ENCODE results near the gene IL1RN. TPM values are rescaled to one million over a fixed set of nuclear protein-coding genes. Genes with fewer than 3 reads are reported as not detected.
"Not testable (repeated sequence)": the region's sequence is repeated elsewhere in the genome, so short reads cannot be mapped to it uniquely, and the experiment has no call there.

The IL1RN gene
- polyA plus RNA-seq (ENCODE audit: insufficient read length in 4 of 4), result 1 to 10 TPM in 3 of 4 donors, under 1 TPM in 1; 0.90 to 8.2 (median 3.6) TPM

- DNase-seq (ENCODE audit: low read depth in 4 of 4, low spot score in 3 of 4), result no peak
Measured at GRCh38 chr2:113126845-113127645, at the start of gene IL1RN. IL1RN (plus strand) TSS chr2:113127598; CDS start chr2:113127625, 27 bp downstream.

DNA sequence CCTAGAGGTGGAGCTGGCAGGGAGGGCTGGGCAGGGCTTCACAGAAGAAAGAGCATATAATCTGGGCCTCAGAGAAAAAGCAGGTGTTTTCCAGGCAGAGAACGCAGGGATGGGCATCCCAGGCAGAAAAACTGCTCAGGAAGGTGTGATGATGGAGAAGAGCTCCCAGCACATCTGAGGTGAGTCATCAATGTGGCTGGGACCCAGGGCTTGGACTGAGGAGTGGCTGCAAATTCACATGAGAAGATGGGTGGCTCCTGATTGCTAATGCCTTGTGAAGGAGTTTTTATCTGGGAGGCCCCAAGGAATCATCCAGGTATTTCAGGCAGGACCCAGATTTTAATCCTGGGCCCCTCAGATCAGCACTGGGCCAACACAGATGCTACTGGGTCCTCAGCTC lies 49.5 kb upstream of the IL1RN start:
- no peak for DNase-seq (ENCODE audit: low read depth in 4 of 4, low spot score in 3 of 4)

- no peak for DNase-seq (ENCODE audit: low read depth in 4 of 4, low spot score in 3 of 4)
Measured at GRCh38 chr2:113078350-113078839, 49.0 kb upstream of the IL1RN start.

DNA sequence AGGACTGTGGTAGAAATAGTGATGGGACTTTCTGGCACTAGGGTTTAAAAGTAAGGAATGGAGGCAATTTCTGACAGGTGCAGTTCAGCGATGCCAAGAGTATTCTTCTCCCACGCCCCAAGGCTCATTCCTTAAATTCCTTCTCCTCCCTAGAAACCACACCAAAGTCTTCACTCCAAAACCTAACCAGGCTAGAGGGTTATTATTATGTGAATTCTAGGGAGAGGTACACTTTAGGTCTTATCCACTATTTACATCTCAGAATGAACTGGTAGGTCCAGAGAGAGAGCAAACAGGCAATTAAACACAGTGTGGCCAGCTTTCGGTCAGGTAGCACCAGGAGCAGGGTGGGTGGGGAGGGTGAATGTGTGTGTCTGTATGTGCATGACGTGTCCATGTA lies 48.3 kb upstream of the IL1RN start:
- no peak for DNase-seq (ENCODE audit: low read depth in 4 of 4, low spot score in 3 of 4)

- DNase-seq (ENCODE audit: low read depth in 4 of 4, low spot score in 3 of 4), result peak in 1 of 4 donors; percentile 5
Measured at GRCh38 chr2:113080134-113080533, 47.3 kb upstream of the IL1RN start.

DNA sequence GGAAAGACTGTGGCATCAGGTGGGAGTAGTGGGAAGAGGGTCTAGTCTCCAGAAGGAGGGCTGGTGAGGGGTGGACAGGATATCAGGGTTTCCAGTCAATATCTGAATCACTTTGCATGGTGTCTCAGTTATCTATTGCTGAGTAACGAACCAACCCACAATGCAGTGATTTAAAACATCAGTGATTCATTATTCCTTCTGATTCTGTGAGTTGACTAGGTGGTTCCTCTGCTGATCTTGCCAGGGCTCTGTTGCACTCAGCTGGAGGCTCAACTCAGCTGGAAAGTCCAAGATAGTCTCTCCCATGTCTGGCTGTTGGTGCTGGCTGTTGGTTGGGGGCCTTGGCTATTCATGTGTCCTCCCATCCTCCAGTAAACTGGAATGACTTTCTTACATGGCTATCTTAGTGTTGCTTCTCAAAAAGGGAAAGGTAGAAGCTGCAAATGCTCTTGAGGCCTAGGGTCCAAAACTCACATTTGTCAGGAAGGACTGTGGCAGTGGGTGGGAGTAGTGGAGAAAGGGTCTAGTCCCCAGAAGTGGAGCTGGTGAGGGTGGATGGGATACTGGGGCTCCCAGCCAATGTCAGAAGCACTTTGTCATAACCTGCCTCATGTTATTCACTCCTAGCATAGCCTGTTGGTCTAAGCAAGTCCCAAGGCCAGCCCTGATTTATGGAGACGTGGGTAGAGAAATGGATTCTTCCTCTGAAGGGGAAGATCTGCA lies 45.7 kb upstream of the IL1RN start:
- DNase-seq (ENCODE audit: low read depth in 4 of 4, low spot score in 3 of 4), result no peak

GRCh38 chr2:113083296-113083695 lies 44.1 kb upstream of the IL1RN start:
- no peak for DNase-seq (ENCODE audit: low read depth in 4 of 4, low spot score in 3 of 4)

DNA sequence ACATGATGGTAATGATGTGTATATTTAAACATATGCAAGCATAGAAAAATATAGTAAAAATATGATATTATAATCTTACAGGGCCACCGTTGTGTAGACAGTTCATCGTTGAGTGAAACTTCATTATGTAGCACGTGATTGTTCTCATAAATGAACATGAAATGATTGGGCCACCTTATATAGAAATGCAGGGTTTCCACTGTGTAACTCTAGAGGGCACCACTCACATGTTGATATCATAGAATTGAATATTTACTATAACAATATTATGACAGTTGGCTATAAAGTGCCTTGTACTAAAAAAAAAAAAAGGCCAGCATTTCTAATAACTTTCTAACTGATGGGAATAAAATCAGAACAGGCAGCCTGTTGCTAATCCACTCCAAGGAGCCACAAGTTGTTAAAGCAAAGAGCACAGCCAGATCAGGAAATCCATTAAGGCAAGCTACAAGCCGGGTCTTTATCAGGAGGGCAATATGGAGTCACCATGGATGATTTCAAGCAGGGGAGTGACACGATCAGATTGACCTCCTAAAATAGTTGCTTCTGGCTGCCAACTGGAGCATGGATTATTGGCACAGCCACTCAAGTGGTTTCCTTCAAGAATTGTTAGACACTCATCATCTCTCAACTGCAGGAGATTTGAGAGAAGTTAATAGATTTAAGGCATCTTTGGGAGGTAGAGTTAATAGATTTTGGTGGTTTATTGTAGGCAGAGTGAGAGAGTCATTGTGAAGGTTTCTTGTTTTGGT lies 43.0 kb upstream of the IL1RN start:
- DNase-seq (ENCODE audit: low read depth in 4 of 4, low spot score in 3 of 4), result no peak

- DNase-seq (ENCODE audit: low read depth in 4 of 4, low spot score in 3 of 4), result no peak
Measured at GRCh38 chr2:113085542-113085941, 41.9 kb upstream of the IL1RN start.

- DNase-seq (ENCODE audit: low read depth in 4 of 4, low spot score in 3 of 4), result no peak
Measured at GRCh38 chr2:113088213-113088992, 39.0 kb upstream of the IL1RN start.

DNA sequence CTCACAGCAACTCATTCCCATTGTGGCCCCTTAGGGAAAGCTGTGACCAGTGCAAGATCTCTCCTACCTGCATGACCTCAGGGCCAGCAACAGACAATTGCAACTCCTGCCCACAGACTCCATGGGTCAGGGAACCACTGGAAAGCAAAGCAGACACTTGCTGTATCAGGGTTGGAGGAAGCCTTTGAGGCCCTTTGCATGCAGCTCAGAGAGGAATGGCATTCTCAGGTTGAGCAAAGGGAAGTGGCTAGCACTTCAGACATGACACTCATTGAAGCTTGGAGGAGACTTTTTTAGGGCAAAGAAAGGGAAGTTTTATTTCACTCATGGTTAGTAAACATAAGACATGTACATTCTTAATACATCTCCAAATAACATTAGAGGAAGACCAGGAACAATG lies 37.5 kb upstream of the IL1RN start:
- no peak for DNase-seq (ENCODE audit: low read depth in 4 of 4, low spot score in 3 of 4)

- DNase-seq (ENCODE audit: low read depth in 4 of 4, low spot score in 3 of 4), result no peak
Measured at GRCh38 chr2:113091231-113091896, 36.0 kb upstream of the IL1RN start.

GRCh38 chr2:113092864-113093612 lies 34.4 kb upstream of the IL1RN start:
- DNase-seq (ENCODE audit: low read depth in 4 of 4, low spot score in 3 of 4), result no peak

- no peak for DNase-seq (ENCODE audit: low read depth in 4 of 4, low spot score in 3 of 4)
Measured at GRCh38 chr2:113093613-113093977, 33.8 kb upstream of the IL1RN start.

DNA sequence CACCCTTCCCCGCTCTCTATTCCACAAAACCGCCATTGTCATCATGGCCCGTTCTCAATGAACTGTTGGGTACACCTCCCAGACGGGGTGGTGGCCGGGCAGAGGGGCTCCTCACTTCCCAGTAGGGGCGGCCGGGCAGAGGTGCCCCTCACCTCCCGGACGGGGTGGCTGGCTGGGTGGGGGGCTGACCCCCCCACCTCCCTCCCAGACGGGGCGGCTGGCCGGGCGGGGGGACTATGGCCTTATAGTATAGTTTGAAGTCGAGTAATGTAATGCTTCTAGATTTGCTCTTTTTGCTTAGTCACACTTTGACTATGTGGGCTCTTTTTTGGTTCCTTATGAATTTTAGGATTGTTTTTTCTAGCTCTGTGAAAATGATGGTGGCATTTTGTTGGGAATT lies 31.1 kb upstream of the IL1RN start:
- DNase-seq (ENCODE audit: low read depth in 4 of 4, low spot score in 3 of 4), result not testable (repeated sequence)

DNA sequence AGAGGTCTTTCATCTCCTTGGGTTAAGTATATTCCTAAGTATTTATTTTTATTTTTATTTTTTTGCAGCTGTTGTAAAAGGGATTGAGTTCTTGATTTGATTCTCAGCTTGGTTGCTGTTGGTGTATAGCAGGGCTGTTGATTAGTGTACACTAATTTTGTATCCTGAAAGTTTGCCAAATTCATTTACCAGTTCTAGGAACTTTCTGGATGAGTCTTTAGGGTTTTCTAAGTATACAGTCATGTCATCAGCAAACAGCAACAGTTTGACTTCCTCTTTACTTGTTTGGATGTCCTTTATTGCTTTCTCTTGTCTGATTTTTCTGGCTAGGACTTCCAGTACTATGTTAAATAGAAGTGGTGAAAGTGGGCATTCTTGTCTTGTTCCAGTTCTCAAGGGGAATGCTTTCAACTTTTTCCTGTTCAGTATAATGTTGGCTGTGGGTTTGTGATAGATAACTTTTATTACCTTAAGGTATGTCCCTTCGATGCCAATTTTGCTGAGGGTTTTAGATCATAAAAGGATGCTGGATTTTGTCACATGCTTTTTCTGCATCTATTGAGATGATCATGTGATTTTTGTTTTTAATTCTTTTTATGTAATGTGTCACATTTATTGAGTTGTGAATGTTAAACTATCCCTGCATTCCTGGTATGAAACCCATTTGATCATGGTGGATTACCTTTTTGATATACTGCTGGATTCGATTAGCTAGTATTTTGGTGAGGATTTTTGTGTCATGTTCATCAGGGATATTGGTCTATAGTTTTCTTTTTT lies 30.4 kb upstream of the IL1RN start:
- not testable (repeated sequence) for DNase-seq (ENCODE audit: low read depth in 4 of 4, low spot score in 3 of 4)

DNA sequence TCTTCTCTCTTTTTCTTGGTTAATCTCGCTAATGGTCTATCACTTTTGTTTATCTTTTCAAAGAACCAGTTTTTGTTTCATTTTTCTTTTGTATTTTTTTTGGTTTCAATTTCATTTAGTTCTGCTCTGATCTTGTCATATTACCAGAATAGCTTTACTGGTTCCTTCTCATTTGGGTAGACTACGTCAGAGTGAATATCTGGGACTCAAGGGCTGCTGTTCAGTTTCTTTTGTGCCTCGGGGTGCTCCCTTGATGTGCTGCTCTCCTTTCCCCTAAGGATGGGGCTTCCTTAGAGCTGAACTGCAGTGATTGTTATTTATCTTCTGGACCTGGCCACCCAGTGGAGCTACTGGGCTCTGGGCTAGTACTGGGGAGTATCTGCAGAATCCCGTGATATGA lies 29.4 kb upstream of the IL1RN start:
- DNase-seq (ENCODE audit: low read depth in 4 of 4, low spot score in 3 of 4), result no peak

DNA sequence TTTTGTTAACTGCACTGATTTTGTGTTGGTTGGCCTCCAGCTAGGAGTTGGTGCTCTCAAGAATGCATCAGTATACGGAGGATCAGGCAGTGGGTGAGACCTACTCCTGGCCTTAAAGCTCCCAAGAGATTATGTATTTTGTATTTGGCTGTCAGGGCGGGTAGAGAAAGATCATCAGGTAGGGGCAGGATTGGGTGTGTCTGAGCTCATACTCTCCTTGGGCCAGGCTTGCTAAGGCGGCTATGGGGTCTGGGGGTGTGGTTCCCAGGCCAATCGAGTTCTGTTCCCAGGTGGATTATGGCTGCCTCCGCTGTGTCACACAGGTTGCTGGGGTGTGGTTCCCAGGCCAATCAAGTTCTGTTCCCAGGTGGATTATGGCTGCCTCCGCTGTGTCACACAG lies 28.9 kb upstream of the IL1RN start:
- DNase-seq (ENCODE audit: low read depth in 4 of 4, low spot score in 3 of 4), result no peak

Data from right renal pelvis (tissue), 4 donors.